Measurements from ENCODE around the gene ALG3.

GRCh38 chr3:184233127-184233843 is 15.5 kb downstream of the ALG3 start:
- no peak for TF ChIP-seq CTCF (IDR thresholded peaks at IDR 0.05; ENCODE audit: low read length)
- TF ChIP-seq EZH2 (optimal IDR thresholded peaks at IDR 0.05; ENCODE audit: low read depth, low read length) = no peak
- no peak for TF ChIP-seq EZH2phosphoT487 (IDR thresholded peaks at IDR 0.05; ENCODE audit: low read length)

Data from MM.1S (cell line).